Cardiac muscle cell (in vitro differentiated cells and primary cell): ENCODE data around the gene LARGE1. TPM values are rescaled to one million over a fixed set of nuclear protein-coding genes. Genes with fewer than 3 reads are reported as not detected.
A peak's percentile ranks its signal among the peaks of the same experiment; 100 is the strongest.

Experiments
- DNase-seq, 2 donors: peaks; one replicate each; pipeline versions ENCODE4 v3.0.0 to v3.0.0-alpha.2; 2010 to 2017; ENCODE audit warnings: low read depth in 1 of 2, low spot score in 1 of 2
- H3K27ac ChIP-seq: fragments of 200-600 bp; sonication (generic); 2 replicates; pipeline ENCODE4 v1.5.1; 2016
- H3K27me3 ChIP-seq: fragments of 200-600 bp; sonication (generic); 2 replicates; pipeline ENCODE4 v1.6.0; 2016; ENCODE audit warnings: control low read depth
- H3K36me3 ChIP-seq: fragments of 200-600 bp; sonication (generic); 2 replicates; pipeline ENCODE4 v1.5.1; 2016; ENCODE audit warnings: control low read depth
- H3K4me1 ChIP-seq: fragments of 200-600 bp; sonication (generic); 2 replicates; pipeline ENCODE4 v1.8.1; 2017; ENCODE audit warnings: low read depth, mild to moderate bottlenecking, mixed run types
- H3K4me3 ChIP-seq: fragments of 200-600 bp; sonication (generic); 2 replicates; pipeline ENCODE4 v1.5.1; 2016; ENCODE audit warnings: mild to moderate bottlenecking
- H3K9me3 ChIP-seq: fragments of 200-600 bp; sonication (generic); 2 replicates; pipeline ENCODE4 v1.5.1; 2017; ENCODE audit warnings: low read depth, mild to moderate bottlenecking, control low read depth
- CTCF ChIP-seq: IDR thresholded peaks from 2 replicates; pipeline ENCODE4 v1.5.1; 2012; ENCODE audit warnings: low read depth, mild to moderate bottlenecking, low read length
- polyA plus RNA-seq: library from polyadenylated mRNA; unstranded; fragments of >200 nt; fragmentation: Nextera tagmentation; extraction: Ambion mirVana; gene quantifications from 2 replicates; pipeline ENCODE4 v1.2.1, GENCODE V29; 2016
- total RNA-seq: library from RNA; depleted of rRNA; stranded (reverse); fragments of >200 nt; gene quantifications from 2 replicates; pipeline ENCODE4 v1.2.3, GENCODE V29; 2016

Gene LARGE1
- total and polyA plus RNA-seq, 2 experiments from 2014 or later, result 18.4 to 34.3 TPM

DNA sequence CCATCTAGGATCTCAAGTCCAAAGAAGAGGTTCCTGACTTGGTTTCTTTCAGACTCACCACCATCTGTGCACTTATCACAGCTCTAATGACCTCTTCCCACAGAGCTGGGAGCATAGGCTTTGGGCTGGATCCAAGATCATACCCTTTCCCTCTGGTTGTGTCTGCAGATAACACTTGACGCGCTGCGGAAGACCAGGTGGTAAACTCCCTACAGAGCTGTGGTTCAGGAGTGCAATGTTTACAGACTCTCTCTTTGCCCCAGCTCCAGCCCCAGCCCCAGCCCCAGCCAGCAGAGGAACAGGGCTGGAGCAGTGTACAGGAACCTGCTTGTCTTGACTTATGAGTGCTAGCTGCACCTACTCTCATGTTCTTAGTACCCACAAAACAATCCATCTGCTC, 587.7 kb downstream of the LARGE1 start:
- Histone ChIP-seq H3K4me1 (peaks cover 30% of the 10 kb centered on the region), H3K9me3 (no peaks in the 10 kb centered on the region), H3K27me3 (no peaks in the 10 kb centered on the region), H3K36me3 (no peaks in the 10 kb centered on the region), H3K27ac (no peak overlapping the region), H3K4me3 (no peak overlapping the region)
- TF ChIP-seq CTCF, result no peak
- no peak for DNase-seq

- no peak overlapping the region for H3K4me3 ChIP-seq
- H3K36me3 ChIP-seq, result no peaks in the 10 kb centered on the region
- DNase-seq, result no peak
- no peaks in the 10 kb centered on the region for H3K9me3 ChIP-seq
- peaks cover 44% of the 10 kb centered on the region for H3K4me1 ChIP-seq
- TF ChIP-seq CTCF, result no peak
- no peaks in the 10 kb centered on the region for H3K27me3 ChIP-seq
- H3K27ac ChIP-seq, result no peak overlapping the region
Observed at GRCh38 chr22:33331017-33331416, 589.3 kb downstream of the LARGE1 start.

DNA sequence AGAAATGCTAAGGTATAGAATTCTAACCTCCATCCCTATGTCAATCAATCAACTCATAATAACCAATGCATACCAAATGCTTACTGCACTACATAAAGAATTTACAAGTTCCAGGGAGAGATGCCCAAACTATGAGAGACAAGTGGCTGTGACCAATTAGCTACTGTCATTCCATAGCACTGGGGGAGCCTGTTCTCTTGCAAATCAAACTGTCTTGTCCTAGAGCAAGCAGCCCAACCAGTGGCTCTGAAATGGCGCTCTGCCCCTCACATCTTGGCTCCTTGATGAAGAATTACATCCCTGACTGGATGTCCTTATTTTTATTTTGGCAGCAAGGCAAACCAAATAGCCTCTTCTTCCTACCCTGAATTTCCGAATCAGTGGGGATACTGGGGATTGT, 589.7 kb downstream of the LARGE1 start:
- TF ChIP-seq CTCF, result no peak
- Histone ChIP-seq H3K4me1 (peaks cover 47% of the 10 kb centered on the region), H3K27me3 (no peaks in the 10 kb centered on the region), H3K27ac (no peak overlapping the region), H3K36me3 (no peaks in the 10 kb centered on the region), H3K4me3 (no peak overlapping the region), H3K9me3 (no peaks in the 10 kb centered on the region)
- DNase-seq, result no peak

- Histone ChIP-seq H3K27ac (no peak overlapping the region), H3K4me1 (peaks cover 49% of the 10 kb centered on the region), H3K27me3 (no peaks in the 10 kb centered on the region), H3K4me3 (no peak overlapping the region), H3K9me3 (no peaks in the 10 kb centered on the region), H3K36me3 (no peaks in the 10 kb centered on the region)
- no peak for TF ChIP-seq CTCF
- no peak for DNase-seq
Observed at GRCh38 chr22:33329398-33329797, 590.9 kb downstream of the LARGE1 start.

GRCh38 chr22:33328789-33329296, 591.4 kb downstream of the LARGE1 start:
- no peaks in the 10 kb centered on the region for H3K27me3 ChIP-seq
- no peaks in the 10 kb centered on the region for H3K36me3 ChIP-seq
- no peak for TF ChIP-seq CTCF
- no peak overlapping the region for H3K27ac ChIP-seq
- peaks cover 47% of the 10 kb centered on the region for H3K4me1 ChIP-seq
- peak in 1 of 2 donors; percentile 59 for DNase-seq
- no peaks in the 10 kb centered on the region for H3K9me3 ChIP-seq
- H3K4me3 ChIP-seq, result no peak overlapping the region
